Ramos (cell line): ENCODE data around the gene ENO1.
"Not testable (repeated sequence)": the region's sequence is repeated elsewhere in the genome, so short reads cannot be mapped to it uniquely, and the experiment has no call there.

ENCODE experiments used
- in situ Hi-C: fragments of 300-500 bp; cut with MboI; formaldehyde crosslinking; loops from one replicate; pipeline ENCODE4 v1.14.3; 2022; ENCODE audit warnings: low sequenced_read_pairs; ENCODE audit not compliant: unreplicated experiment

ENO1 gene

DNA sequence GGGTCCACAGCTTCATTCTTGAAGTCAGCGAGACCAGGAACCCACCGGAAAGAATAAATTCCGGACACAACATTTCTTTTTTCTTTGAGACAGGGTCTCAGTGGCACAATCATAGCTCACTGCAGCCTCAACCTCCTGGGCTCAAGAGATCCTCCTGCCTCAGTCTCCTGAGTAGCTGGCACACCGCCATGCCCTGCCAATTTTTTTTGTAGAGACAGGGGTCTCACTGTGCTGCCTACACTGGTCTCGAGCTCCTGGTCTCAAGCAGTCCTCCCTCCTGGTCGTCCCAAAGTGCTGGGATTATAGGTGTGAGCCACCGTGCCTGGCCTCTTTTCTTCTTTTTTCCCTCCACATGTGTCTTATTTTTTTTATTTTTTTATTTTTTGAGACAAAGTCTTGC, 20.6 kb upstream of the ENO1 start:
- in situ Hi-C loops, result no loop called here

DNA sequence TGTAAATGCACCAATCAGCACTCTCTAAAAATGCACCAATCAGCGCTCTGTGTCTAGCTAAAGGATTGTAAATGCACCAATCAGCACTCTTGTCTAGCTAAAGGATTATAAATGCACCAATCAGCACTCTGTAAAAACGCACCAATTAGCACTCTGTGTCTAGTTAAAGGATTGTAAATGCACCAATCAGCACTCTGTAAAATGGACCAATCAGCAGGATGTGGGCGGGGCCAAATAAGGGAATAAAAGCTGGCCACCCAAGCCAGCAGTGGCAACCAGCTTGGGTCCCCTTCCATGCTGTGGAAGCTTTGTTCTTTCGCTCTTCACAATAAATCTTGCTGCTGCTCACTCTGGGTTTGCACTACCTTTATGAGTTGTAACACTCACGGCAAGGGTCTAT, 19.9 kb upstream of the ENO1 start:
- in situ Hi-C loops, result not testable (repeated sequence)

DNA sequence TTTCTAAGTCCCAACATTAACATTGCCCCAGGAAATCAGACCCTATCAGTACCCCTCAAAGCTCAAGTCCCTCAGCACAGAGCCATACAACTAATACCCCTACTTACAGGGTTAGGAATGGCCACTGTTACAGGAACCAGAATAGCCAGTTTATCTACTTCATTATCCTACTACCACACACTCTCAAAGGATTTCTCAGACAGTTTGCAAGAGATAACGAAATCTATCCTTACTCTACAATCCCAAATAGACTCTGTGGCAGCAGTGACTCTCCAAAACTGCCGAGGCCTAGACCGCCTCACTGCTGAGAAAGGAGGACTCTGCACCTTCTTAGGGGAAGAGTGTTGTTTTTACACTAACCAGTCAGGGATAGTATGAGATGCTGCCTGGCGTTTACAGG, 19.0 kb upstream of the ENO1 start:
- in situ Hi-C loops, result not testable (repeated sequence)

DNA sequence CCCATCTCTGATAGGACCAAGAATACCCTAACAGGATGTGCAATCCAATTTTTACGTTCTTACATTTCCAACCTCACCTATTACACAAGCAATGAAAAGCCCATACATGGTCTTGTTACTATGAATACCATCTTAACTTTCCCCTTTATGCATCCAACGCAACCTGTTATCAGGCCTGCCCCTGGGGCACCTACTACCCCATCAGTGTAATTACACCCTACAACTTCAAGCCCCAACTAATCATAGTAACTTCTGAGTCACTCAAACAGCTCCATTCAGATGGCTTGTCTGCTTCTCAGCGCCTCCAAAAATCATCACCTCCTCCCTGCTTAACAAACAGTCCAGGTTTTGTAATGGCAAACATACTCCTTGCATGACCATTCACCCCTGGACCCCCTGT, 18.3 kb upstream of the ENO1 start:
- in situ Hi-C loops, result not testable (repeated sequence)

DNA sequence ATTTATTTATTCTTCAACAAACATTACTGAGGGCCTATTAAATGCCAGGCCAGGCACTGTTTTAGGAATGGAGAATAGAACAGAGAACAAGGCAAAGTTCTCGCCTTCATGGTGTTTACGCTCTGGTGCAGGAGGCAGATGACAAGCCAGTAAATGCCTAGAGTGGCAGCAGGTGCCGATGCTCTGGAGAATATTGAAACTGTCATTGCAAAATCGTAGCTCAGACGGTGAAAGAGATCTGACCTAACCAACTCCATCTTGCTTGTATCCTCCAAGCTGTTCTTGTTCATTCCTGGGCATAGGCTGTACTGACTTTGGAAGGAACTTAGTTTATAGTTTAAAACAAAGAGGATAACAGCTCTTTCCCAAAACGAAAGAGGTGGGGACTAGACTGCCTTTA, 13.5 kb upstream of the ENO1 start:
- in situ Hi-C loops, result no loop called here

DNA sequence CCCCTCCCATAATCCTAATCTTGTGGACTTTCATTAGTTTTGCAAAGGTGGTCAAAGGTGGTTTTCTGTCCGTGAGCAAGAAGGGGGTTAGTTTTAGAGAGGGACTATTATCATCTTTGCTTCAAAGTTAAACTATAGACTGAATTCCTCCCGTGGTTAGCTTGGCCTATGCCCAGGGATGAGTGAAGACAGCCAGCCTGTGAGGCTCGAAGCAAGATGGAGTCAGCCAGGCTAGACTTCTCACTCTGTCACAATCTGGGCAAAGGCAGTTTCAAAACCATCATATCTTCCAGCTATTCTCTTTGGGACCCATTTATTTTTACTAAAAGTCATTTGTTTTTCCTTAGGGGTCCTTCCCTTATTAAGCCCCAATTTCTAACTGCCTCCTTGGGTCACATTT, 12.9 kb upstream of the ENO1 start:
- in situ Hi-C loops, result no loop called here

DNA sequence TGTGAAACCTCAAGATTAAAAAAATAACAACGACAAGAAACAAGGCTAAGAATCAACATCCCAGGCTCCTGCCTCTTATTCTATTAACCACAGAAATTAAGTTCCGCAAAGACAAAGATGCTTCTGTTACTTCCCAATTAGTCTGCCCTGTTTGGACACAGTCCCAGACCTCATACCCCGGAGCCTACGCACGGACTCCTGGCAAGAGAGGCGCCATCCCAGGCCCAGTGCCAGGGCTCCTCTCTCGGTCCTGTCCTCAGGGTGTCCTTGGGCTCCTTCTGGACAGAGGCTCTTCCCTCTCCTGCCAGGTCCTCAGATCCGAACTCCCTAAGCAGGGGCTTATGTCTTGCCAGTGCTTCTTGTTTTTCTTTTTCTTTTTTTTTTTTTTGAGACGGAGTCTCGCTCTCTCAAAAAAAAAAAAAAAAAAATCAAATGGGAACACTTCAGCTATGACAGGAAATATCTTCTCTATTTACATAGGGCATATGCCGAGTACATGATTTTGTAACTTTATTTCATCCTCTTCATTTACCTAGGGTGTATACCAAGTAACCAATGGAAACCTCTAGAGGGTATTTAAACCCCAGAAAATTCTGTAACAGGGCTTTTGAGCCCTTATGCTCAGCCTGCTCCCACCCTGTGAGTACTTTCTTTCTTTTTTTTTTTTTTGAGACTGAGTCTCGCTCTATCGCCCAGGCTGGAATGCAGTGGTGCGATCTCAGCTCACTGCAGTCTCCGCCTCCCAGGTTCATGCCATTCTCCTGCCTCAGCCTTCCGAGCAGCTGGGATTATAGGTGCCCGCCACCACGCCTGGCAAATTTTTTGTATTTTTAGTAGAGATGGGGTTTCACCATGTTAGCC, 11.7 kb upstream of the ENO1 start:
- in situ Hi-C loops, result no loop called here

DNA sequence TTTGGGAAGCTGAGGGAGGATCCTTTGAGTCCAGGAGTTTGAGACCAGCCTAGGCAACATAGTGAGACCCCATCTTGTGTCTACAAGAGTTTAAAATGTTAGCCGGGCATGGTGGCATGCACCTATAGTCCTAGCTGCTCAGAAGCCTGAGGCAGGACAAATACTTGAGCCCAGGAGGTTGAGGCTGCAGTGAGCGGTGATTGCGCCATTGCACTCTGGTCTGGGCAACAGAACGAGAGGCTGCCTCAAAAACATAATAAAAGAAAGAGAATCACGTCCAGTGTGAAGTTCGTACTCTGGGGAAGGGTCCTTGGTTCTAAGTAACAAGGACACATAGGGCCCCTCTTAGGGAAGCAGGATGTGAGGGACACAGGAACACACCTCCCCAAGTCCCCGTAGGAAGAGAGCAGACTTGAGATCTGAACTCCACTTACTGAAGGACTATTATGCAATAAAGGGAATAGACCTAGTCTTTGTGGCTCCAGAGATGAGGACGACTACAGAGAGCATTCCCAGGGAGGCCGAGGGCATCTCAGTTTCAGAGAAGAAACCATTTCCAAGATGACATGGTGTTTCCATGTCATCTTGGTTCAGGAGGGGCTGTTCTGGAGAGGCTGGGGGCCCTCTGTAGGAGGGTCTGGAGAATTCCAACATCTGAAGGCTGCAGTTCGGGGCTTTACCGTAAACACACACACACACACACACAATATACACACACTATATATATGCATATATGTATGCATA, 10.8 kb upstream of the ENO1 start:
- in situ Hi-C loops, result no loop called here

DNA sequence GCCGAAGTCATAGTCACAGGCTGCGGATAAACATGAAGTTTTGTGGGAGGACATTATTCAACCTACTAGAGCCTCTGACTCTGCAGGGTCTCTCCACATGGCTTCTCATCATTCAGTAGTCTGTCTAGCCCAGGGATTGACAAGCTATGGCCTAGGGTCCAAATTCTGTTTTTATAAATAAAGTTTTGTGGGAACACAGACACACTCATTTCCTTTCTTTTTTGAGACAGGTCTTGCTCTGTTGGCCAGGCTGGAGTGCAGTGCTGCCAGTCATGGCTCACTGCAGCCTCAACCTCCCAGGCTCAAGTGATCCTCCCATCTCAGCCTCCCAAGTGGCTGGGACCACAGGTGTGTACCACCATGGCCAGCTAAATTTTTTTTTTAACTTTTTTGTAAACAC, 8.1 kb upstream of the ENO1 start:
- in situ Hi-C loops, result no loop called here

DNA sequence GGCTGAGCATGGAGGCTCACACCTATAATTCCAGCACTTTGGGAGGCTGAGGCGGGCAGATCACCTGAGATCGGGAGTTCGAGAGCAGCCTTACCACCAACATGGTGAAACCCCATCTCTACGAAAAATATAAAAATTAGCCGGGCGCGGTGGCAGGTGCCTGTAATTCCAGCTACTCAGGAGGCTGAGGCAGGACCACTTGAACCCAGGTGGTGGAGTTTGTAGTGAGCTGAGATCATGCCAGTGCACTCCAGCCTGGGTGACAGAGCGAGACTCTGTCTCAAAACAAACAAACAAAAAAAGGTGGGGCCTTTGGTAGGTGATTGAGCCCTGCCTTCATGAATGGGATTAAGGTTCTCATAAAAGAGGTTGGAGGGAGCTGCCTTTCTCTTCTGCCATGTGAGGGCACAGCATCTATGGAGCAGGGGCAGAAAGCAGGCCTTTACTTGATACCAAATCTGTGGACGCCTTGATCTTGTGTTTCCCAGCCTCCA, 7.6 kb upstream of the ENO1 start:
- in situ Hi-C loops, result not testable (repeated sequence)

DNA sequence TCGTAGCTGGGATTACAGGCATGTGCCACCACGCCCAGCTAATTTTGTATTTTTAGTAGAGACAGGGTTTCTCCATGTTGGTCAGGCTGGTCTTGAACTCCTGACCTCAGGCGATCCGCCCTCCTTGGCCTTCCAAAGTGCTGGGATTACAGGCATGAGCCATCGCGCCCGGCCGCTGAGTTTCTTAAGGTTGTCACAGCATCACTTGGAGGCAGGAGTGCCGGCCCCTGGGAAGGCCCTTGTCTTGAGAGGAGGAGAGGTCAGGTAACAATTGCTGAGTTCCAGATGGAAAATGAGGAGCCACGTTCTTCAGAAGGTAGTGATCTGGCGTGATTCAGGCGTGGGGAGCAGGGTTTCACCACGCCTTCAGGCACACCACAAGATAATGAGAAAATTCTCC, 5.6 kb upstream of the ENO1 start:
- in situ Hi-C loops, result not testable (repeated sequence)

DNA sequence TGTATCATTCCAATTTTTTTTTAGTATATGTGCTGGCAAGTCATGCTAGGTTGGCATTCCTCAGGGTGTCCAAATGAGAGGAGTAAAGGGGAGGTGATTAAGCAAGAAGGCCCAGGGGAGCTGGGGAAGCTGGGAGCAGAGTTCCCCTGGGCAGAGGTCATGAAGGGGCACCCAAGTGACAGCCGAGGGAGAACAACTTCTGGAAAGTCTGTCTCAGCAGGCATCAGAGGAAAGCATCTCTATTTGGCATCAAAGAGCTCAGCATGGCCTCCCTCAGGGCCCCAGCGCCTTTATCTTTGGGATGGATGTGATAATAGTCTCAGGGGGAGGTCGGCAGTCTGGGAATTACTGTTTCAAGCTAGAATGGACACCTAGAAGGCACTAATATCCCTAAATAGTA, 5.0 kb upstream of the ENO1 start:
- in situ Hi-C loops, result no loop called here

DNA sequence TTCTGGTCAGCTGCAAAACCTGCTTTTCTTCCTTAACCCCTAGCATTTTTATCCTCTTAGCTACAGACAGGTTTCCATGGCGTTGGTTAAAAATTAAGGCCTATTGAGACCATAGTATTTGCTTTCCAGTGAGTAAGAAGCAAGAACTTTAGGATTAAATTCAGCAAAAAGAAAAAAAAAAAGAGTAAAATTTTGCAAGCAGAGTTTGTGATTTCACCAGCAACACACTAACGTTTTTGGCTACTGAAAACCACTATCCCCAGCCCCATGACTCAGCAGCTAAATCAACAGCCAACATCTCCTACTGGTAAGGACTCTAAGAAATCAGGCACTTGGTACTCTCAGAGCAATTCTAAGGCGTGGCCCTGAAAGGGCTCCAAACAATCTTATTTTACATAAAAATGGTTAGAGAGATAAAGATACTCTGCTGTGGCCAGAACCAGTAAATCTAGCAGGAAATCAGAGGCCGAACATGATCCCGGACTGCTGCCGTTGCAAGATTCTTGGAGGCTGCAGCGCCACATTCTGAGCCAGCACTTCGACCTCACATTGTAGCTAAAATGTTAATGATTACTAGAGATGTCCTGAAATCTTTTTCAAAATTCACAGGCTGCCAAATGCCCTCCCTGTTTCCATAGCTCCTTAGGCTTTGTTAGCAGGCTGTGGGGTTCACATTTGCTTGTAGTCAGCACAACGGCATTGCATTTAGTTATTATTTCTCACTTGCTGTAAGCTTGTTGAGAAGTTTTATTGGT, 1.6 kb upstream of the ENO1 start:
- in situ Hi-C loops, result no loop called here

DNA sequence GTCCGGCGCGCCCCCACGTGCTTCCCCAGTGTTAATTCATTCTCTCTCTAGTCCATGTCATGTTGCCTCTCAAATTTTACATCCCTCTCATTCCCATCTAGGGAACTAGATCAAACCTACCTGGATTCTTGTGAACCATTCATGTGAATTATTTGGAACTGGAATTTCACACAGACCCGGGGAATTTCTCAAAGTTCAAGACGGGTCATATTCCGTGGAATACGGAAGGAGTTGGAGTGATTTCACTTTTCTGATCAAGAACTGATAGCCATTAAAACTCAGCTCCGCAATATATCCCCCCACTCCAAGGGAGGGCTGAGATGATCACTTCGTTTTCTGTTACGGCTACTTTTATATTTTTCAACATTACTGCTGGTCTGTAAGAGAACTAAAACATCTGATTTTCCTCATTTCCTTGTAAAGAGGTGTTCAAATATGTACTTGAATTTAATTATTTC, 1.0 kb upstream of the ENO1 start:
- in situ Hi-C loops, result no loop called here

DNA sequence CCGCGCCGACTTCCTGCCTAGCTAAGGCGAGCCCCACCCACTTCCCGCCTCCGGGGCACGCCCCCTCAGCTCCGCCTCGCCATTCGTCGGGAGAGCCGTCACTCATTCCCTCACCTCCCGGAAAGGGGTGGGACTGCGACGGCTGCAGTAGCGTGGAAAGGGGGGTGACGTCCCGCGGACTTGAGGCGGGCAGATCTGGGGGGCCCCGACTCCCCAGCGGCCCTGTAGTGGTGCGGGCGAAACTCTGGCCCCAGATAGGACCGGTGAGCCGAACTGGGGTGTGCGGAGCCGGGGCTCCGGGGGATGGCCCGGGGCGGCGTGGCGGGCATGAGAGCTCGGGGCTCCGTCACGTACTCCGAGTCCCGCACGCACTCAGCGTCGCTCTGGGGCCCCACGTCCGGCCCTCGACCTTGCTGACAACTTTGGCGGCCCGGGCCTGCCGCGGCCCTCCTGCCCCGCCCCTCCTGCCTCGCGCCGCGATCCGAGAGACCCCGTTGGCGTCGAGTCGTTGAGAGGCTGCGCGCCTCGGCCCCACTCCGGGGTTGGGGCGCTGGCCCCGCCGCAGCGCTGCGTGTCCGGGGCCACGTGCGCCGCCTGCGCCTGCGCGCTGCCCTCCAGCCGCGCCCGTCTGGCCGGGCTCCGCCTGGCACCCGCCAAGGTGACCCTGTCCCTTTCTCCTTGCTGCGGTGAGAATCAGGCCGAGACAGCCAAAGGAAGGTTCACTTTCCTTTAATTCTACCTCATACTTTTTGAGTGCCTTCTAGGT, 395 bp upstream of the ENO1 start:
- in situ Hi-C loops, result no loop called here

DNA sequence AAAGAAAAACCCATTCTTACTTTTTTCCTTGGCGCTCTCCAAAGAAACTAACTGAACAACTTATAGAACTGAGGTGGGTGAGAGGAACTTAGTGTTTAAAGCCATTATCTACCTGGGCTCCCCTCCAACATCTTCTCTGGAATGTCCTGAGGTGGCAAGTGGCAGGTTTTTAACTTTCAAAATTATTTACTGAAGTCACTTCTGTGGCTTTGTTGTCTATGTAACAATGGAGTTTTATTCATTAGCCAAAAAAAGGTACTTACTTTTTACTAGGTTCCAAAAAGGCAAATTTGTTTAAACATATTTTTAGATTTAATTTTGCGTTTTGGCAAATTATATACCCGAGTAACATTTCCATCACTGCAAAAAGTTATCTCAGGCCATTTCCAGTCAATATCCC, 2.4 kb downstream of the ENO1 start:
- in situ Hi-C loops, result no loop called here

DNA sequence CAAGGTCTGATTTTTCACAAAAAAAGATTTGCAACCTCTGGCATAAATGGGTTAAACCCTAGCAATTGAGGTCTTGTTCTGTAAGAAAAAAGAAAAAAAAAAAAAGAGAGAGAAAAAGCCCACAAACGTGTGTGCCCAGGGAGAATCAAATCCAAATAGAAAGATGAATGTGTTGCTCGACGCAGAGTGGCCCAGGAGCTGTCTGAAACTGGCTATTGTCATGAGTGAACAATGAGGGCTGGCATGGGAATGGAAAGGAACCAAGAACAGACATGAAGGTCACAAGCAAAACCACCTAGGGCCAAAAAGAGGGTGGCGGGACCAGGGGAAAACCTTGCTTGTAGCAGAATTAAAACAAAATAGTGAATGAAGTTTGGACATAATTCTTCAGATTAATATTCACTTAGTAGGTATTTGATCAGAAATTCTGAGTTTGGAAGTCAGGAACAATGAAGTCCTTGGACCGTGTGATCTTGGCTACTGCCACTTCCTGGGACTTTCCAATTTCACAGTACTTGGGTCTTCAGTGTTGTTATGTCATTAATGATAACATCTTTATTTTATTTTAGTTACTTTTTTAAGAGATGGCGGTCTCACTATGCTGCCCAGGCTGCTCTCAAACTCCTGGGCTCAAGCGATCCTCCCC, 3.1 kb downstream of the ENO1 start:
- in situ Hi-C loops, result no loop called here

DNA sequence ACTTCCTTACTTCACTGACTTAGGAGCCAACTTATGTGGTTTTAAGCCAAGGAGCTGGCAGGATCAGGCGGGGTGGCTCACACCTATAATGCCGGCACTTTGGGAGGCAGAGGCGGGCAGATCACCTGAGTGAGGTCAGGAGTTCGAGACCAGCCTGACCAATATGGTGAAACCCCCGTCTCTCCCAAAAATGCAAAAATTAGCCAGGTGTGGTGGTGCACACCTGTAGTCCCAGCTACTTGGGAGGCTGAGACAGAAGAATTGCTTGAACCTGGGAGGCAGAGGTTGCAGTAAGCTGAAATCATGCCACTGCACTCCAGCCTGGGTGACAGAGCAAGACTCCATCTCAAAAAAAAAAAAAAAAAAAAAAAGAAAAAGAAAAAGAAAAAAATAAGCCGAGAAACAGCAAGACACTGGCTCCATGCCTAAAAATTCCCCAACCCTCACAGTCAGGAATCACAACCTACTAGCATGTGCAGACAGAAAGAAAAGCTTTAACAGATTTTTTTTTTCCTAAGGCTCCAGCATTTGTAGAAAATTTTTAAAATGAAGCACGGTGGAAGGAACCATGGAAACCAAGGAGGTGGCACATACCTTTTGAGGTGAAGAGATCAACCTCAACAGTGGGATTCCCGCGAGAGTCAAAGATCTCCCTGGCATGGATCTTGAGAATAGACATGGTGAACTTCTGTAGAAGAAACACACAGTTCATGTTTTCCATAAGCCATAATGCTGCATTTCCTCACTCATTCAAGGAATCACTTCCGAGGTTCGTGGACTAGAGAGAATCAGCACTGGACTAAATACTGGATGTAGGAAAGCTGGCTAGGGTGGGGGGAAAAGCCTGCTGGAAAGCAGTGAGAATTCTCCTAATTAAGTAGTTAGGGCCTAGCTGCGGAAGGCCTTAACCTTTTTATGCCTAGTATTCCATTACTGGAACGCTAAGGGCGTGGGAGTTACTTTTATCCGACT, 4.0 kb downstream of the ENO1 start:
- in situ Hi-C loops, result no loop called here
